Heart left ventricle (tissue), 16 donors: Measurements from ENCODE around the gene CCDC78. TPM values are rescaled to one million over a fixed set of nuclear protein-coding genes. Genes with fewer than 3 reads are reported as not detected.
A peak's percentile ranks its signal among the peaks of the same experiment; 100 is the strongest.
"Not testable (repeated sequence)": the region's sequence is repeated elsewhere in the genome, so short reads cannot be mapped to it uniquely, and the experiment has no call there.

ENCODE experiments used
- ATAC-seq, 4 donors: fragments of 200-7000 bp; cut with Tn5 transposase; one replicate each; pipeline ENCODE4 v1.9.1; 2020 to 2022; ENCODE audit warnings: moderate library complexity in 4 of 4, mild to moderate bottlenecking in 3 of 4, moderate number of reproducible peaks in 1 of 4
- DNase-seq, 5 donors: peaks; one replicate each; pipeline ENCODE4 v3.0.0-alpha.2; 2020
- H3K27ac ChIP-seq, 12 donors: fragments of 200-600 bp; sonication (generic) in 4 of 12; one replicate each; pipeline versions ENCODE4 v1.5.0 to v1.8.0; 2016 to 2022; ENCODE audit warnings: mild to moderate bottlenecking in 2 of 12
- H3K27me3 ChIP-seq, 9 donors: fragments of 200-600 bp; sonication (generic) in 2 of 9; one replicate each; pipeline versions ENCODE4 v1.5.1 to v1.8.0; 2016 to 2022; ENCODE audit warnings: mild to moderate bottlenecking in 3 of 9
- H3K36me3 ChIP-seq, 9 donors: fragments of 200-600 bp; sonication (generic) in 2 of 9; one replicate each; pipeline versions ENCODE4 v1.5.0 to v1.8.0; 2018 to 2022; ENCODE audit warnings: mild to moderate bottlenecking in 2 of 9
- H3K4me1 ChIP-seq, 12 donors: fragments of 200-600 bp; sonication (generic) in 4 of 12; one replicate each; pipeline versions ENCODE4 v1.5.0 to v1.8.0; 2016 to 2022; ENCODE audit warnings: mild to moderate bottlenecking in 3 of 12
- H3K4me3 ChIP-seq, 12 donors: fragments of 200-600 bp; sonication (generic) in 4 of 12; one replicate each; pipeline versions ENCODE4 v1.5.0 to v1.8.0; 2017 to 2022; ENCODE audit warnings: mild to moderate bottlenecking in 9 of 12, moderate library complexity in 4 of 12
- H3K9me3 ChIP-seq, 12 donors: fragments of 200-600 bp; sonication (generic) in 4 of 12; one replicate each; pipeline versions ENCODE4 v1.5.0 to v1.8.0; 2016 to 2022; ENCODE audit warnings: mild to moderate bottlenecking in 1 of 12
- CTCF ChIP-seq, 12 donors: fragments of 200-600 bp; sonication (generic) in 4 of 12; IDR thresholded peaks; one replicate each; pipeline versions ENCODE4 v1.5.0 to v1.8.0; 2018 to 2022; ENCODE audit warnings: antibody characterized with exemption in 12 of 12, mild to moderate bottlenecking in 5 of 12
- POLR2A ChIP-seq, 2 donors: fragments of 450-650 bp; IDR thresholded peaks; one replicate each; pipeline ENCODE4 v1.6.1; 2017; ENCODE audit warnings: antibody characterized with exemption in 2 of 2, mild to moderate bottlenecking in 2 of 2, moderate library complexity in 2 of 2
- WGBS, 4 donors: extraction: QIAGEN DNeasy Blood & Tissue Kit in 2 of 4; methylation state at CpG; one replicate each; pipeline versions ENCODE4 v1.1.5 to v1.1.7; 2013 to 2018; 5-methylcytosine and 5-hydroxymethylcytosine counted together
- intact Hi-C, 10 donors: fragments of 100-400 bp; cut with DNase I; formaldehyde crosslinking; loops; one replicate each; pipeline versions ENCODE4 v1.11.1 to v1.14.2; 2022
- polyA plus RNA-seq, 2 donors: library from polyadenylated mRNA; stranded (reverse); fragments of 200-250 nt; gene quantifications; one replicate each; pipeline ENCODE4 v1.2.3, GENCODE V29; 2013
- total RNA-seq, 9 donors: library from RNA; depleted of rRNA in 2 of 9; stranded (reverse); fragments of >200 nt in 2 of 9; fragmentation: NEBNext Ultra II Directional in 3 of 9; extraction: Animal tissue kit (Norgen Biotek cat#: 25700) in 3 of 9; gene quantifications; one replicate each; pipeline versions ENCODE4 v1.1.0 to v1.2.4, GENCODE V29; 2016 to 2023
- donor health status: ischemic (EF 13 %, LVEDD 7.1; RV severe dilation, severe dysfunction).
- donor health status: healthy with polysubstance abuse.
- donor health status: DM: no; HTN: yes; CAD: no.
- donor health status: DM: no; HTN: no; CAD: no.
- donor health status: ischemic (EF 25% LVEDD 6.9; RV normal size, moderate dysfunction).
- donor health status: ischemic (EF 25% LVEDD 5.7; RV mildly dilated, moderate dysfunction).
- donor health status: healthy.
- donor health status: DM: yes; HTN: yes; CAD: no.
- donor health status: ischemic (EF 35%, LVEDD 5.7; RV mildly dilated, moderate dysfunction).
- donor health status: nonischemic (EF 11% LVEDD 7.7; RV severe dilation, severe dysfunction).
- donor health status: DM: yes; HTN: yes; CAD: no.
- donor health status: PGD.
- donor health status: ischemic (EF 29% LVEDD 5.4; RV normal size, mild dysfunction).
- donor health status: nonischemic (EF 23%, LVEDD 6.1; RV moderate dilation, normal function).

The CCDC78 gene
- total and polyA plus RNA-seq, 11 donors, result 0.35 to 1.3 (median 0.59) TPM; not detected in 3

DNA sequence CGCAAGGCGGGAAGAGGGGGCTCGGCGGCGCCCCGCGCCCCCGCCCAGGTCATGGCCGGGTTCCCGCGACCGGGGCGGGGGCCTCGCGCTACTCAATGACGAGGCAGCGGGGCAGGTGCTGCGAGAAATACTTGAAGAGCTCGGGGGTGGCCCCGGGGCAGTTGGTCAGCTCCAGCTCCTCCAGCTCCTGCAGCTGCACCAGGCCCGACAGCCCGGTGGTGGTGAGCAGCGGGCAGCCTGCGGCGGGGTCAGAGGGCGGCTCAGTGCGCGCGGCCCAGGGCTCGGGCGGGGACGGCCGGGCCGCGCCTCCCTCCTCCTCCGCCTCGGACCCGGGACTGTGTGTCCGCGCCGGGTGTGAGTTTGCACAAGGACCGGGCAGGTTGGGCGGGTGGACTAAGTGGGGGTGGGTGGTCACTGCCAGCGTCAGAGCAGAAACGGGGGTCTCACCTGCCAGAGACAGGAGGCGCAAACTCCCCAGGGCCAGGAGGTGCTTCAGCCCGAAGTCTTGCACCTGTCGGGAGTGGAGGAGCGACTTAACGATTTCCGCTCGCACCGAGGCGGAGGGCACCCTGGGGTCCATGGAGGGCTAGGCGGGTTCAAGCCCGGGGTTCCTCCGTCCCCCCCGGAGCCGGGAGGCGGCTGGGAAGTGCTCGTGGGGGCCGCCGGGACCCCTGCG is 31.9 kb downstream of the CCDC78 start:
- no peak for DNase-seq
- H3K27me3 ChIP-seq, result peaks cover 11 to 75% (median 51%) of the 10 kb centered on the region in 9 donors
- H3K4me3 ChIP-seq, result peak overlapping the region in 4 of 12 donors; percentile 8 to 51 (median 21)
- TF ChIP-seq CTCF (IDR thresholded peaks at IDR 0.05) (no peak), POLR2A (IDR thresholded peaks at IDR 0.05) (no peak)
- intact Hi-C loops, result no loop called here
- H3K9me3 ChIP-seq, result no peaks in the 10 kb centered on the region
- WGBS, 4 donors, result 2 to 3% (median 2%) methylated on average over 8 to 64 of the region's 64 CpGs
- ATAC-seq, result no peak
- H3K27ac ChIP-seq, result no peak overlapping the region
- H3K36me3 ChIP-seq, result no peaks in the 10 kb centered on the region
- peaks cover 0 to 42% (median 19%) of the 10 kb centered on the region in 12 donors for H3K4me1 ChIP-seq

DNA sequence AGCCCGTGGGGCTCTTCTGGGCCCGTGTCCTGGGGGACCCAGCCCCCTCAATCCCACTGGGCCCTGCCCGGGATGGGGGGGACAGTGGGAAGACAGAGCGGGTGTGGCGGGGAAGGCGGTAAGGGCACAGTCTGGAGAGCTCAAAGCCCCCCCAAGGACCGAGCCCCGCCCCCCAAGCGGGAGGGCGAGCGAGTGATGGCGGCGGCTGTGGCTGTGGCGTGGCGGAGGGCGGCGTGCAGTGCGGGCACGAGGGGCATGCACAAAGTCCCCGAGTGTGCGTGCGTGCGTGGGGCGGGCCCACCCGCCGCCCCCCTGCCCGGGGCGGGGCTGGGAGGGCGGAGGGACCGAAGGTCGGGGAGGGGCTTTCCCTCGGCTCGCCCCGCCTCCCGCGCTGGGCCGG is 32.5 kb downstream of the CCDC78 start:
- no peak for TF ChIP-seq CTCF (IDR thresholded peaks at IDR 0.05)
- no peak for TF ChIP-seq POLR2A (IDR thresholded peaks at IDR 0.05)
- peaks cover 11 to 69% (median 50%) of the 10 kb centered on the region in 9 donors for H3K27me3 ChIP-seq
- peak overlapping the region in 2 of 12 donors; percentile 21 to 51 for H3K4me3 ChIP-seq
- intact Hi-C loops, result no loop called here
- 2 to 4% (median 3%) methylated on average over 13 to 37 of the region's 37 CpGs for WGBS, 4 donors
- DNase-seq (no peak), ATAC-seq (no peak)
- no peaks in the 10 kb centered on the region for H3K36me3 ChIP-seq
- no peaks in the 10 kb centered on the region for H3K9me3 ChIP-seq
- H3K27ac ChIP-seq, result no peak overlapping the region
- H3K4me1 ChIP-seq, result peaks cover 0 to 48% (median 24%) of the 10 kb centered on the region in 12 donors

- Histone ChIP-seq H3K27me3 (peaks cover 11 to 65% (median 48%) of the 10 kb centered on the region in 9 donors), H3K9me3 (no peaks in the 10 kb centered on the region), H3K27ac (no peak overlapping the region), H3K4me1 (peaks cover 0 to 52% (median 27%) of the 10 kb centered on the region in 12 donors), H3K36me3 (no peaks in the 10 kb centered on the region), H3K4me3 (no peak overlapping the region)
- no peak for TF ChIP-seq CTCF (IDR thresholded peaks at IDR 0.05)
- TF ChIP-seq POLR2A (IDR thresholded peaks at IDR 0.05), result no peak
- intact Hi-C loops, result no loop called here
- ATAC-seq (no peak), DNase-seq (no peak)
- WGBS, 4 donors, result 33 to 43% (median 35%) methylated on average over 11 to 22 of the region's 22 CpGs
Observed at GRCh38 chr16:693364-693763, 32.9 kb downstream of the CCDC78 start.

DNA sequence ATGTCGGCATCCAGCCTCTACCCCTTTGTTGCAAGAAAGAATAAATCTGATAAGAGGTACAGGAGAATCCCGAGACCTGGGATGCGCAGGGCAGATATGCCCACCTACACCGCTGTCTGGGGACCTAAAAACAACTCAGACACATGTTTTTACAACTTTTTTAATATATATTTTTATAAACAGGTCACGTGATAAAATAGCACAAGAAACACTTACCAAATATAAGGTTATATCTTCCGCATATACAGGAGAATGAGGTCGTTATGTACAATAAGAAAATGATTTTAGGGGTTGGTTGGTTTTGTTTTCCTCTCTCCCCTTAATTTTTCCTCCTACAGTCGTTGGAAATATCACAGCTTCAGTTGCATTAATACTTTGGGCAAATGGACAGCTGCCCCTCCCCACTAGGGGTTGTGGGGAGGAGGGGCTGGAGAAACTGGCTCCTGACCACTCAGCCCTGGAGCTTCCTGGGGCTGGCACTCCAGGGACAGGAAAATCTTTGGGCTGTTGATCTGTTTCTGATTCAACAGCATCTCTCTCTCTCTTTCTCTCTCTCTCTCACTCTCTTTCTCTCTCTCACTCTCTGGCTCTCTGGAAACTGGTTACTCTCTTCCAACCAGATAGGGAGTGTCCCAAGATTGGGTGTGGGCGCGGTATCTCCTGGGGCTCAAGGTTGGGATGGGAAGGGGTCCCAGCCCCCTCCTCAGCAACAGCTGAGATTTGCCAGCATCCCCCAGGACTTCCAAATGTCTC is 33.7 kb downstream of the CCDC78 start:
- no peak for DNase-seq
- H3K9me3 ChIP-seq, result no peaks in the 10 kb centered on the region
- intact Hi-C loops, result no loop called here
- no peak for ATAC-seq
- H3K4me1 ChIP-seq, result peaks cover 0 to 54% (median 27%) of the 10 kb centered on the region in 12 donors
- peaks cover 11 to 57% (median 45%) of the 10 kb centered on the region in 9 donors for H3K27me3 ChIP-seq
- H3K4me3 ChIP-seq, result no peak overlapping the region
- no peak overlapping the region for H3K27ac ChIP-seq
- WGBS, 4 donors, result 62 to 68% (median 64%) methylated on average over 10 of the region's 10 CpGs
- TF ChIP-seq CTCF (IDR thresholded peaks at IDR 0.05) (no peak), POLR2A (IDR thresholded peaks at IDR 0.05) (no peak)
- peaks cover 0 to 3% (median 0%) of the 10 kb centered on the region in 9 donors for H3K36me3 ChIP-seq

DNA sequence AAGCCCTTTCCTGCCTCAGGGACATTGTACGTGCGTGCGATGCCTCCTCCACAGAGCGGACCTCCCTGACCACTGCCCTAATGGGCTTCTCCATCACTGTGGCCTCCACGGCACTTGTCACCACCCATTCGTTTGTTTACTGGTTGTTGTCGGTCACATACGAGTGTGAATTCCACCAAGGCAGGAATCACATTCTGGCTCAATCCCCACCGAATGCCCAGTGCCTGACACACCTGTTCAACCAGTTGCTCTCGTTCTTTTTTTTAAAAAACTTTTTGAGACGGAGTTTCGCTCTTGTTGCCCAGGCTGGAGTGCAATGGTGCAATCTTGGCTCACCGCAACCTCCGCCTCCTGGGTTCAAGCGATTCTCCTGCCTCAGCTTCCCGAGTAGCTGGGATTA is 35.0 kb downstream of the CCDC78 start:
- peaks cover 0 to 54% (median 27%) of the 10 kb centered on the region in 12 donors for H3K4me1 ChIP-seq
- H3K9me3 ChIP-seq, ATAC-seq, intact Hi-C loops, H3K4me3 ChIP-seq, H3K27ac ChIP-seq, DNase-seq: not testable (repeated sequence)
- 89 to 90% (median 89%) methylated on average over 16 of the region's 16 CpGs for WGBS, 4 donors
- H3K36me3 ChIP-seq, result peaks cover 0 to 15% (median 4%) of the 10 kb centered on the region in 9 donors
- H3K27me3 ChIP-seq, result peaks cover 8 to 46% (median 37%) of the 10 kb centered on the region in 9 donors
